IMR-90 (cell line): ENCODE data around the gene TRIM13. TPM values are rescaled to one million over a fixed set of nuclear protein-coding genes. Genes with fewer than 3 reads are reported as not detected.

ENCODE experiments used
- ATAC-seq: fragments of 200-7000 bp; cut with Tn5 transposase; 2 replicates; pipeline ENCODE4 v1.9.1; 2020; ENCODE audit warnings: low read depth, mild to moderate bottlenecking, moderate library complexity
- BruUV-seq: library from RNA; stranded (reverse); fragments of 400-500 nt; replicated peaks from 2 replicates; lab custom pipeline; 2021; lab: Mats Ljungman, UMichigan
- CTCF ChIA-PET: fragments of 300-600 bp; formaldehyde crosslinking; extraction: SDS; loops from one replicate; lab custom pipeline; 2021; ENCODE audit warnings: antibody characterized with exemption; lab: Yijun Ruan, JAX
- POLR2A ChIA-PET: fragments of 300-600 bp; sonication (Branson Sonifier 250); formaldehyde crosslinking; loops from one replicate; lab custom pipeline; 2022; ENCODE audit warnings: antibody characterized with exemption; ENCODE audit not compliant: unreplicated experiment; lab: Charles Lee
- DNase-seq: peaks from one replicate; pipeline ENCODE4 v3.0.0; 2013
- H2AFZ ChIP-seq: replicated peaks from 2 replicates; pipeline ENCODE3; 2013; ENCODE audit warnings: low read length, mild to moderate bottlenecking; ENCODE audit not compliant: poor library complexity
- H2AK5ac ChIP-seq: 2 replicates; pipeline ENCODE4 v1.6.1; 2013; ENCODE audit warnings: low read depth, low read length, inconsistent platforms
- H2AK9ac ChIP-seq: replicated peaks from 2 replicates; pipeline ENCODE3; 2013; ENCODE audit warnings: mild to moderate bottlenecking, low read depth, low read length, moderate library complexity; ENCODE audit not compliant: poor library complexity
- H2BK120ac ChIP-seq: 2 replicates; pipeline ENCODE4 v1.6.1; 2013; ENCODE audit warnings: low read depth, low read length, inconsistent platforms
- H2BK15ac ChIP-seq: 3 replicates; pipeline ENCODE4 v1.6.1; 2013; ENCODE audit warnings: low read depth, low read length, inconsistent platforms
- H2BK20ac ChIP-seq: 2 replicates; pipeline ENCODE4 v1.6.1; 2013; ENCODE audit warnings: low read depth, mild to moderate bottlenecking, inconsistent platforms, low read length, moderate library complexity
- H2BK5ac ChIP-seq: 2 replicates; pipeline ENCODE4 v1.6.1; 2013; ENCODE audit warnings: mild to moderate bottlenecking, low read depth, low read length, inconsistent platforms; ENCODE audit not compliant: poor library complexity, severe bottlenecking
- H3K14ac ChIP-seq: replicated peaks from 2 replicates; pipeline ENCODE4 v1.6.1; 2013; ENCODE audit warnings: low read depth, low read length, inconsistent platforms
- H3K18ac ChIP-seq: 2 replicates; pipeline ENCODE4 v1.6.1; 2013; ENCODE audit warnings: low read depth, low read length, control low read depth
- H3K23ac ChIP-seq: 2 replicates; pipeline ENCODE4 v1.6.1; 2013; ENCODE audit warnings: low read depth, low read length, inconsistent platforms
- H3K27ac ChIP-seq: 2 replicates; pipeline ENCODE4 v1.5.1; 2013; ENCODE audit warnings: mild to moderate bottlenecking, control low read depth, low read length; ENCODE audit not compliant: insufficient read depth
- H3K27me3 ChIP-seq: 2 replicates; pipeline ENCODE4 v1.6.1; 2013; ENCODE audit warnings: low read length; ENCODE audit not compliant: control insufficient read depth, insufficient read depth
- H3K36me3 ChIP-seq: 2 replicates; pipeline ENCODE4 v1.6.1; 2013; ENCODE audit warnings: low read length, mixed read lengths; ENCODE audit not compliant: control insufficient read depth, insufficient read depth
- H3K4ac ChIP-seq: 2 replicates; pipeline ENCODE4 v1.6.1; 2013; ENCODE audit warnings: low read depth, low read length, inconsistent platforms
- H3K4me1 ChIP-seq: 2 replicates; pipeline ENCODE4 v1.6.1; 2013; ENCODE audit warnings: low read length, mixed read lengths; ENCODE audit not compliant: control insufficient read depth, insufficient read depth
- H3K4me2 ChIP-seq: 2 replicates; pipeline ENCODE4 v1.6.1; 2013; ENCODE audit warnings: low read depth, mild to moderate bottlenecking, control low read depth, low read length, moderate library complexity
- H3K4me3 ChIP-seq: 2 replicates; pipeline ENCODE4 v1.5.1; 2013; ENCODE audit warnings: low read depth, mild to moderate bottlenecking, control low read depth, low read length, moderate library complexity; ENCODE audit not compliant: insufficient read depth
- H3K56ac ChIP-seq: 2 replicates; pipeline ENCODE4 v1.6.1; 2013; ENCODE audit warnings: low read length, inconsistent platforms; ENCODE audit not compliant: insufficient read depth; ENCODE audit errors: extremely low read depth
- H3K79me1 ChIP-seq, 2 experiments: 2 replicates each; pipeline ENCODE4 v1.6.1; 2013; ENCODE audit warnings: low read length in 2 of 2, inconsistent platforms in 1 of 2, low read depth in 1 of 2
- H3K9ac ChIP-seq: 2 replicates; pipeline ENCODE4 v1.6.1; 2013; ENCODE audit warnings: low read depth, low read length, control low read depth
- H3K9me1 ChIP-seq: 2 replicates; pipeline ENCODE4 v1.6.1; 2013; ENCODE audit warnings: low read length, inconsistent platforms; ENCODE audit not compliant: insufficient read depth
- H3K9me3 ChIP-seq: 2 replicates; pipeline ENCODE4 v1.6.1; 2013; ENCODE audit warnings: low read length; ENCODE audit not compliant: control insufficient read depth, insufficient read depth
- H4K20me1 ChIP-seq: 2 replicates; pipeline ENCODE4 v1.6.1; 2013; ENCODE audit warnings: low read length, inconsistent platforms; ENCODE audit not compliant: insufficient read depth
- H4K5ac ChIP-seq: 2 replicates; pipeline ENCODE4 v1.6.1; 2013; ENCODE audit warnings: mild to moderate bottlenecking, low read depth, low read length, control low read depth
- H4K8ac ChIP-seq, 2 experiments: 2 replicates each; pipeline ENCODE4 v1.6.1; 2013; ENCODE audit warnings: low read depth in 2 of 2, low read length in 2 of 2, control low read depth in 1 of 2, inconsistent platforms in 1 of 2
- H4K91ac ChIP-seq: 2 replicates; pipeline ENCODE4 v1.6.1; 2013; ENCODE audit warnings: low read depth, low read length, inconsistent platforms; ENCODE audit not compliant: insufficient read depth
- BHLHE40 ChIP-seq: fragments of 150-350 bp; IDR thresholded peaks from 2 replicates; pipeline ENCODE4 v1.6.1; 2016; ENCODE audit warnings: mild to moderate bottlenecking, low read depth, low read length
- CEBPB ChIP-seq: IDR thresholded peaks from 2 replicates; pipeline ENCODE4 v1.6.1; 2012; ENCODE audit warnings: low read depth, low read length, improper control_type of control experiment
- CHD1 ChIP-seq: IDR thresholded peaks from 2 replicates; pipeline ENCODE4 v1.6.1; 2012; ENCODE audit warnings: low read depth, low read length, improper control_type of control experiment
- CTCF ChIP-seq: conservative IDR thresholded peaks from 2 replicates; pipeline ENCODE4 v1.5.1; 2012; ENCODE audit warnings: mild to moderate bottlenecking, low read depth, low read length, improper control_type of control experiment
- FOS ChIP-seq: fragments of 150-350 bp; IDR thresholded peaks from 2 replicates; pipeline ENCODE4 v1.6.1; 2016; ENCODE audit warnings: low read depth, low read length
- MAFK ChIP-seq: IDR thresholded peaks from 2 replicates; pipeline ENCODE4 v1.6.1; 2012; ENCODE audit warnings: low read depth, low read length, improper control_type of control experiment
- MAZ ChIP-seq: IDR thresholded peaks from 2 replicates; pipeline ENCODE4 v1.6.1; 2012; ENCODE audit warnings: low read depth, mild to moderate bottlenecking, low read length, improper control_type of control experiment, moderate library complexity, borderline replicate concordance
- MXI1 ChIP-seq: IDR thresholded peaks from 2 replicates; pipeline ENCODE4 v1.6.1; 2012; ENCODE audit warnings: low read depth, mild to moderate bottlenecking, low read length, moderate library complexity, borderline replicate concordance
- NFE2L2 ChIP-seq: fragments of 150-350 bp; IDR thresholded peaks from 2 replicates; pipeline ENCODE4 v1.6.1; 2016; ENCODE audit warnings: low read depth, mild to moderate bottlenecking, low read length
- POLR2A ChIP-seq: IDR thresholded peaks from 2 replicates; pipeline ENCODE4 v1.6.1; 2012; ENCODE audit warnings: mild to moderate bottlenecking, low read depth, low read length
- RAD21 ChIP-seq: IDR thresholded peaks from 2 replicates; pipeline ENCODE4 v1.6.1; 2012; ENCODE audit warnings: low read length, improper control_type of control experiment
- RCOR1 ChIP-seq: IDR thresholded peaks from 2 replicates; pipeline ENCODE4 v1.6.1; 2012; ENCODE audit warnings: mild to moderate bottlenecking, low read length, improper control_type of control experiment; ENCODE audit not compliant: insufficient replicate concordance
- RFX5 ChIP-seq: IDR thresholded peaks from 2 replicates; pipeline ENCODE4 v1.8.0; 2012; ENCODE audit warnings: low read depth, mild to moderate bottlenecking, low read length, moderate library complexity
- SMC3 ChIP-seq: fragments of 150-350 bp; IDR thresholded peaks from 2 replicates; pipeline ENCODE4 v1.6.1; 2016; ENCODE audit warnings: low read depth, mild to moderate bottlenecking, antibody characterized with exemption, low read length, moderate library complexity
- WGBS, 2 experiments: methylation state at CpG; one replicate each; pipeline versions ENCODE4 v1.1.5 to v1.1.7; 2013; ENCODE audit warnings: missing lambda C conversion rate in 2 of 2; ENCODE audit not compliant: insufficient read length in 1 of 2; ENCODE audit errors: extremely low coverage in 2 of 2; 5-methylcytosine and 5-hydroxymethylcytosine counted together
- dilution Hi-C: fragments of 300-500 bp; cut with HindIII; formaldehyde crosslinking; loops from one replicate; pipeline ENCODE4 v1.14.3; 2018; ENCODE audit warnings: low sequenced_read_pairs; ENCODE audit not compliant: unreplicated experiment
- in situ Hi-C: fragments of 300-500 bp; cut with MboI; formaldehyde crosslinking; loops from 3 replicates; pipeline ENCODE4 v1.14.3; 2019; ENCODE audit warnings: low sequenced_read_pairs, inconsistent platforms, mixed read lengths
- intact Hi-C: fragments of 100-400 bp; cut with micrococcal nuclease; formaldehyde crosslinking; loops from 2 replicates; pipeline ENCODE4 v1.10.0; 2022
- polyA plus RNA-seq, 3 experiments: library from polyadenylated mRNA; depleted of rRNA; stranded (reverse); fragments of >200 nt; gene quantifications; 2 replicates each; pipeline ENCODE4 v1.2.3, GENCODE V29; 2012; ENCODE audit warnings: low replicate concordance in 1 of 3
- total RNA-seq: library from RNA; depleted of rRNA; stranded (reverse); fragments of >200 nt; gene quantifications from 2 replicates; pipeline ENCODE4 v1.2.3, GENCODE V29; 2012
- TF ChIP-seq, protein P1 (sequence below): fragments of 150-350 bp; IDR thresholded peaks from 2 replicates; pipeline ENCODE4 v1.6.1; 2016; ENCODE audit warnings: low read depth, mild to moderate bottlenecking, low read length, moderate library complexity, borderline replicate concordance
- TF ChIP-seq, protein P2 (sequence below): fragments of 150-350 bp; IDR thresholded peaks from 2 replicates; pipeline ENCODE4 v1.6.1; 2017; ENCODE audit warnings: mild to moderate bottlenecking, antibody characterized with exemption, low read length, low read depth

TRIM13 gene
- total and polyA plus RNA-seq, 2 of the 4 experiments (the other 2 are of a cell fraction) = 12.0 to 20.1 TPM

DNA sequence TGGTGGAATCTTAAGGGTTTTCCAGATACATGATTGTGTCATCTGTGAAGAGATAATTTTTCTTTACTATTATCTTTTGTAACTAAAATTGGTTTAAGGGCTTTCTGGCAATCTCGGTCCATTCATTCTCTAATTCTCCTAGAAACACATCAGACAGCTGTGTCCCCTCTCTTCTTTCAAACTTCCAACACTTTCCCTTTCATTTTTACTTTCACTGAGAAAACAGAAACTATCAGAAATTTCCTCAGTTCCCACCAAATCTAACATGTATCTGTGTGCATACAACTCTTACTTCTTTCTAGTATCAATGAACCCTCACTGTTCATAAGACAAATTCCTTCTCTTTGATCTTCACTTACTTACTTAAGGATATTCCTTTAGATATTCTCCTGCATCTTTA lies 58.6 kb downstream of the TRIM13 start:
- no TSS peak for BruUV-seq
- no peak overlapping the region for H2AFZ ChIP-seq
- H3K9me1 ChIP-seq = peaks cover 6% of the 10 kb centered on the region; the same call in 1 of the 2 replicates

More for the DNA sequence above, 58.6 kb downstream of the TRIM13 start:
- TF ChIP-seq BHLHE40 = no peak
- TF ChIP-seq MAFK = no peak
- no peak for TF ChIP-seq NFE2L2
- no peak for TF ChIP-seq RCOR1
- no peak for TF ChIP-seq MAZ
- no peak for TF ChIP-seq RFX5
- TF ChIP-seq CHD1 = no peak
- TF ChIP-seq MXI1 = no peak
- no peak for TF ChIP-seq FOS
- no peak for TF ChIP-seq RAD21
- no peak for TF ChIP-seq CTCF
- TF ChIP-seq, protein P1, sequence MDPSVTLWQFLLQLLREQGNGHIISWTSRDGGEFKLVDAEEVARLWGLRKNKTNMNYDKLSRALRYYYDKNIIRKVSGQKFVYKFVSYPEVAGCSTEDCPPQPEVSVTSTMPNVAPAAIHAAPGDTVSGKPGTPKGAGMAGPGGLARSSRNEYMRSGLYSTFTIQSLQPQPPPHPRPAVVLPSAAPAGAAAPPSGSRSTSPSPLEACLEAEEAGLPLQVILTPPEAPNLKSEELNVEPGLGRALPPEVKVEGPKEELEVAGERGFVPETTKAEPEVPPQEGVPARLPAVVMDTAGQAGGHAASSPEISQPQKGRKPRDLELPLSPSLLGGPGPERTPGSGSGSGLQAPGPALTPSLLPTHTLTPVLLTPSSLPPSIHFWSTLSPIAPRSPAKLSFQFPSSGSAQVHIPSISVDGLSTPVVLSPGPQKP = no peak
- no peak for TF ChIP-seq SMC3
- TF ChIP-seq CEBPB = no peak
- TF ChIP-seq POLR2A = no peak
- TF ChIP-seq, protein P2, sequence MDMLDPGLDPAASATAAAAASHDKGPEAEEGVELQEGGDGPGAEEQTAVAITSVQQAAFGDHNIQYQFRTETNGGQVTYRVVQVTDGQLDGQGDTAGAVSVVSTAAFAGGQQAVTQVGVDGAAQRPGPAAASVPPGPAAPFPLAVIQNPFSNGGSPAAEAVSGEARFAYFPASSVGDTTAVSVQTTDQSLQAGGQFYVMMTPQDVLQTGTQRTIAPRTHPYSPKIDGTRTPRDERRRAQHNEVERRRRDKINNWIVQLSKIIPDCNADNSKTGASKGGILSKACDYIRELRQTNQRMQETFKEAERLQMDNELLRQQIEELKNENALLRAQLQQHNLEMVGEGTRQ = no peak
- H4K91ac ChIP-seq = no peak overlapping the region
- no peaks in the 10 kb centered on the region for H3K4me1 ChIP-seq
- no peak overlapping the region for H2AK9ac ChIP-seq
- no peaks in the 10 kb centered on the region for H3K9me3 ChIP-seq
- H3K27ac ChIP-seq = no peak overlapping the region
- H2BK15ac ChIP-seq = no peak overlapping the region
- ATAC-seq (no peak), DNase-seq (no peak)
- H3K56ac ChIP-seq = no peak overlapping the region
- no peak overlapping the region; a peak in 1 of 4 replicates for H4K8ac ChIP-seq
- WGBS, 2 experiments = no CpG with 5 or more reads among the region's 1 CpG
- H3K14ac ChIP-seq = no peak overlapping the region
- POLR2A ChIA-PET = no interaction called here
- peak overlapping the region; percentile 28 for H2BK5ac ChIP-seq
- intact Hi-C loops = no loop called here
- no peak overlapping the region for H3K23ac ChIP-seq
- H3K36me3 ChIP-seq = peaks cover 12% of the 10 kb centered on the region
- H3K9ac ChIP-seq = no peak overlapping the region
- H3K4me3 ChIP-seq = no peak overlapping the region
- peak overlapping the region; percentile 88; the same call in 1 of the 2 replicates for H3K4me2 ChIP-seq
- peaks cover 6% of the 10 kb centered on the region for H4K20me1 ChIP-seq
- H3K27me3 ChIP-seq = no peaks in the 10 kb centered on the region
- no peak overlapping the region for H2BK20ac ChIP-seq
- H2AK5ac ChIP-seq = no peak overlapping the region
- H3K4ac ChIP-seq = no peak overlapping the region
- H2BK120ac ChIP-seq = no peak overlapping the region
- H3K79me1 ChIP-seq = peaks cover 33 to 52% of the 10 kb centered on the region in 2 experiments
- in situ Hi-C loops = no loop called here
- CTCF ChIA-PET = no interaction called here
- H3K18ac ChIP-seq = no peak overlapping the region; the same call in 1 of the 2 replicates
- dilution Hi-C loops = no loop called here
- H4K5ac ChIP-seq = no peak overlapping the region
